HG03097 (cell line): Measurements from ENCODE around the gene IGSF22.

Experiments used
- ATAC-seq: cut with Tn5 transposase; IDR thresholded peaks from one replicate; pipeline ENCODE4 v1.9.1; 2021; ENCODE audit not compliant: unreplicated experiment, low FRiP score

The IGSF22 gene

DNA sequence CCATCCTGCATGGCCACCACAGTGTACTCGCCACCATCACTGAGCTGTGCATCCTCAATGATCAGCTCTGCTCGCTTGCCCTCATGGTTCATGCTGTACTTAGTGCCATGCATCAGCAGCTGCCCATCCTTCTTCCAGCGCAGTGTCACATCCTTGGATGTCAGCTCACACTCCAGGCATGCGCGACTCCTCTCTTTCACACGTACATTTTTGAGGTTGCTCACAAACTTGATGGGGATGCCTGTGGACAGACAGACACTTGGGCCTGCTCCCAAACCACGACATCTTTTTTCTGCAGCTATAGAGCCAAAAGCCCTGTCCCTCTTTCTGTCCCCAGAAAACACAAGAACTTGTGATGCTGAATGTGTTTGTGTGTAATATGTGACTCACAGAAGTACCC lies 10.5 kb downstream of the IGSF22 start:
- ATAC-seq: no peak

DNA sequence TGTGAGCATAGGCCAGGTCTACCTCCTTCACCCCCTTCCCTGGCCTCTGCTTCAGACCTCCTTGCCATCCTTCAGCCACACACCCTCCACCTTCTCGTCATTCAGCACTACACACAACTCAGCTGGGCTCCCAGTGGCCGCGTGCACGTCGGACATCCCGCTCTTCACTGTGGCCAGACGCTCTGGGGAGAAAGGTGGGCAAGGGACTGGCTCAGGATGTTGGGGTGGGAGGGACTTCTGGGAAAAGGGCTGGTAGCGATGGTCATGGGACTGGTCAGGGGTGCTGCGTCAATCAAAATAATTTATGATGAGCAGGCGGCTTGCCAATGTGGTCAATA lies 11.6 kb downstream of the IGSF22 start:
- ATAC-seq: no peak

DNA sequence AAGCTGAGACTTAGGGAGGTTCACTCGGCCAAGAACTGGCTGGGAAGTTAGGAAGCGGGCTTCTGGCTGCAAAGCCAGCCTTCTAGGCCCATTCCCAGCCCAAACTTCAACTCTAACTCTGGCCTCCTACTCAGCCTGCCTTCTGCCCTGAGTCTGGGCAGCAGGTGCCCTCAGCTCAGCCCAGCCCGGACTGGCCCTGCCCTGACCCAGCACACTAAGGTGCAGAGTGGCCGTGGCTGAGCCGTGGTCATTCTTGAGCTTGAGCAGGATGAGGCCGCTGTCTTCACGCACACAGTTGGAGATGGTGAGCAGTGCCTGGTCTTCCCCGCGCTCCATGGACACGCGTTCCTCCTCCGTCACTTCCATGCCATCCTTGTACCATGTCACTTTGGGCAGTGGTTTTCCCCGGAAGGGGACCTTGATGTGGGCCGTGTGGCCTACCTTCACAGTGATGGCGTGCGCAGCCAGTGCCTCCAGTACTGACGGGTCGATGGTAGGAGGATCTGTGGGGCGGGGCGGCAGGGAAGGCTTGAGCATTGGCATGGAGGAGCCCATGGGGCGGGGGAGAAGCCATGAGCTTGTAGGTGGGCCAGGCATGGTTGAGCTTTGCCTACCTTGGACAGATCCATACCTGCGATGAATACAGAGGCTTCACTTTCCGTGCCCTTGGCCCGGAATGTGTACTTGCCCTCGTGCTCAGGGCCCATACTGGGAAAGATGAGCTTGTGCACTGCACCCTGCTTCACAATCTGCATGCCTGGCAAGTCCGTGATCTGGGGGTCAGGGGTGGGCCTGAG lies 12.1 kb downstream of the IGSF22 start:
- ATAC-seq: no peak

DNA sequence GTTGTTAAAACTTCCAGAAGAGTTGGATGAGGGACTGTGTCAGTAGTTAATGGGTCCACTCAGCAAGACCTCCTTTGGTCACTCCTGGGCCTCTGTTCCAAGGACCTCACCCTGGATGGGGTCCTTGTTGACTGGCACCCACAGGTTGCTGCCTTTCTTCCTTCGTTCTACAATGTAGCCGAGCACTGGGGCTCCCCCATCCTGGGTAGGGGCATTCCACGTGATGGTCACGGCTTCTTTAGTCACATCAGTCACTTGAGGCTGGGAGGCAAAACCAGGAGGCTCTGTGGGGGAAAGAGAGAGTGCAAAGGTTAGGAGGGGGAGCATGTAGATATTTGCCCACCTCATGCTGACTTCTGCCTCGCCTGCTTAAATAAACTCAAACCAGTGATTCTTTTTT lies 15.4 kb downstream of the IGSF22 start:
- no peak for ATAC-seq

DNA sequence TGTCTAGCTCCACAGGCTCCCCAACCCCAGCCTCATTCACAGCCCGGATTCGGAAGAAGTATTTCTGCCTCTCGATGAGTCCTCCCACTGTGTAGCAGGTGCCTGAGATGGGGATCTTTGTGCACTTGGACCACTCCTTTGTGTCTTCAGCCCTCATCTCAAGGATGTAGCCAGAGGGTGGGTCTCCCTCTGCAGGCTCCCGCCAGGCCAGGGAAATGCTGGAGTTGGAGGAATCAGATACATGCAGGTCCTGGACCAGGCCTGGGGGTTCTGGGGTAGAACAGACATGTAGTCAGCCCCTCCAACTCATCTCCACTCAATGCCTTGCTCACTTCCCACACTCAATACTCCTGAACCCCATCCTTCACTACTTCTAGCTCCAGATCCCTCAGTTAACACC lies 16.6 kb downstream of the IGSF22 start:
- ATAC-seq: no peak

DNA sequence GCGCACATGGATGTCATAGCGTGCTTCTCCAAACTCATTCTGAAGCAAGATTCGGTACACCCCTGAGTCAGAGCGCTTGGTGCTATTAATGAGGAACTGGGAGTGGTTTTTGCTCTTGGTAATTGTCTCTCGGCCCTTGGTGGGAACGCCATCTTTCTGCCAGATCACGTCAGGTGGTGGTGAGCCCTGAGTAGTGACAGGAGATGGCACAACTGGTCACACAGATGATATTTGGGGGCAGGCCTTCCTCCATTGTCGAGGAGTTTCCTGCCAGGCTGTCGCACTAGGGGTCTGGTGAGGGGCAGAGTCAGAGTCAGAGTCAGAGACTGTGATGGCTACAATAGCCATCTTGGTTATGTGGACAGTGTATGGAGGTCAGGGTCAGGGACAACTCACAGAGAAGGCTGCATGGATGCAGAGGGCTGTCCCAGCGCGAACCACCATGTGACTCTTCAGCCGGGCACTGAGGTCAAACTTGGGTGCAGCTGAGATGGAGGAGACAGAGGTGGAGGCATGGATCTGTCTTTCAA lies 18.1 kb downstream of the IGSF22 start:
- ATAC-seq: no peak

DNA sequence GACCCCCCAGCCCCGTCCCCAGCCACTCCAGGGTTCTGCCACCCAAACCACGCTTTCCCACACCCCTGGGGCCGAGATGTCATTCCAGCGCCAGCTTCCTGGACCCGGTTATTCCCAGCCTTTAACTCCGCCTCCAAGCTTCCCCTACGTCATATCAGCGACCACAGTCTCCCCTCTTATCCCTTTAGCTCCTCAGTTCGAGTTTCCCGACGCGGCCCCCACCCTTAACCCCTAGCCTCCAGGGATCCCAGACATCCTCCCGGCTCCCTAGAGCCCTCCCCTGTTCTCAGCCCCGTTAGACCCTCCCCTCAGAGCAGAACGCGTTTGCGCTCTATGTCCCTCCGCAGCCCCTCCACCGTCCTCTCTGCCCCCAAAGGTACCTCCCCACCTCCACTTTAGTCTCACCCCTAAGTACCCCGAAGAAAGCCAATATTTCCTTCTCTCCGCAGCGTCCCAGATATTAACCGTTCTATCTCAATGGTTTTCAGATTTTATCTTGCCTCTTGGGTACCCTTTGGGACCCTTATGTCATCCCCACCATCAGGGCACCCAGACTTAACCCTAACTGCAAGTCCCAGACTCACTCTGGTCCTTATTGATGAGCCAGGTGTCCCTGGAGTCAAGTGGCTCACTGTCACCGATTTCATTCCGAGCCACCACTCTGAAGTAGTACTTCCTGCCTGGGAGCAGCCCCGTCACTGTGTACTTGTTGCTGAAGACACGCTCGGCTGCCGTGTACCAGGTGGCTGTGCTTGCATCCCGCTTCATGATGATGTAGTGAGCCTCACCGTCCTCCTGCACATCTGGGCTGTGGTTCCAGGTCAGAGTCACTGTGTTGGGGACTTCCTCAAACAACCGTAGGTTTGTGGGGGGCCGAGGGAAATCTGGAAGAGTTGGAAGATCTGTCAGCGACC lies 19.4 kb downstream of the IGSF22 start:
- no peak for ATAC-seq

DNA sequence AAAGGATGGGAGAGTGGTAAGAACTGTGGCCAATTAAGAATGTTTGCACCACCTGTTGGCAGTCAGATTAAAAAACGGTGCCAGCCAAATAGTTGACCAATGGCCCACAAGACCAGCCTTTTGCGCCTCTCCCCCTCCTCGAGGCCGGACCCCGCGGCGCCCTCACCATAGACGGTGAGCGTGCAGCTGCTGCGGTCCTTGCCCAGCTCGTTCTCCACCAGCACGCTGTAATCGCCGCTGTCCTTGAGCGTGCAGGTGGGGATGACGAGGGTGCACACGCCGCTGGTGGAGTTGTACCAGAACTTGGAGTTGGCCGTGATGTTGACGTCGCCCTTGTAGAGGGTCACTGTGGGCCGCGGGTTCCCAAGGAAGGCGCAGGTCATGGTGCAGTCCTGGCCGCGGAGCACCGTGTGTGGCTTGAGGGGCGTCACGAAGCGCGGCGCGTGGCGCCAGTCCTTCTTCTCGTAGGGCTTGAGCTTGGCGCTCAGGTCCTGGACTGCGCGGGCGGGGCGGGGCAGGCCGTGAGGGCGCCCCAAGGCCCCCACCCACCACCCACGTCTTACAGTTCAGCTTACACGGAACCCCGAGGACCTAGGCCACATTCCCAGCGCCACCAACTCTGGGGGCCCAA lies 20.2 kb downstream of the IGSF22 start:
- ATAC-seq: no peak

DNA sequence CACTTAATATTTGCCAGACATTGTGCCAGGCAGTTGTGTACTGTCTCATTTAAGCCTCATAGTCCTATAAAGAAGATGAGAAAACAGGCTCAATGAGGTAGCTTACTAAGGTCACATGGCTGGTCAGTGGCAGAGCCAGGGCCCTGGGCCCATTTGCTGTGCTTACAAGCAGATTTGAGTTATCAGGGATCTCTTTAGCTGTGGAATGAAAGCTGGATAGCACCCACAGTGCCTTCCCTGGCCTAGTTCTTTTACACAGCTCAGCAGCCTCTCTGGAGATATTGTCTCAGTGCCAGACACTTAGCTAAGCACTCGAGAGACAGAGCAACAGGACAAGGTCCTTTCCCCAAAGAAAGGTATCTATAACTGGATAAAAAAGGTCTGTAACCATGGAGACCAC lies 21.3 kb downstream of the IGSF22 start:
- no peak for ATAC-seq

DNA sequence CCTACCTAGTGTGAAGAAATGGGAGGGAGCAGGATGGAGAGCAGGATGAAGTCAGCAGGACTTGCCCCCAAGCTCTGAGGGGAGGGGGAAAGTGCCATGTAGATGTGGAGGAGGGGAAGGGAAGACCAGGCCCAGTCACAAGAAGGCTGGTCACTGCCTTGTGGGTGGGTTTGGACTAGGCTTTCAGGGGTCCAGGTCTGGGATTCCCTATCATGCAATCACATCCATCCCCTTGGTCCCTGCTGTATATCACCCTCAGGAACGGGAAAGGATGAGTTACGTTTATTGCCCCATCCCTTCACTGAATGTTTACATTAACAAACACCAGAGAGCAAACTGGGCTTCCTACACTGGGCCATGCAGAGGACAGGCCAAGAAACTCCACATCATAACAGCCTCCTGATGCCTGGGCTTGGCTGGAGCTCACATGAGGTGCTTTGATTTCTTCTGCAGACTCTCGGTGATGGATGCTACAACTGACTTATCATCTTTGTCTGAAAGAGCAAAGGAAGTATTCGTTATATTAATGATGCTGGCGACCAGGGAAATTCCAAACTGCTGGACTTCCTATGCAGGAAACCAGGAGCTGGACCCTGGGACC lies 21.8 kb downstream of the IGSF22 start:
- no peak for ATAC-seq

DNA sequence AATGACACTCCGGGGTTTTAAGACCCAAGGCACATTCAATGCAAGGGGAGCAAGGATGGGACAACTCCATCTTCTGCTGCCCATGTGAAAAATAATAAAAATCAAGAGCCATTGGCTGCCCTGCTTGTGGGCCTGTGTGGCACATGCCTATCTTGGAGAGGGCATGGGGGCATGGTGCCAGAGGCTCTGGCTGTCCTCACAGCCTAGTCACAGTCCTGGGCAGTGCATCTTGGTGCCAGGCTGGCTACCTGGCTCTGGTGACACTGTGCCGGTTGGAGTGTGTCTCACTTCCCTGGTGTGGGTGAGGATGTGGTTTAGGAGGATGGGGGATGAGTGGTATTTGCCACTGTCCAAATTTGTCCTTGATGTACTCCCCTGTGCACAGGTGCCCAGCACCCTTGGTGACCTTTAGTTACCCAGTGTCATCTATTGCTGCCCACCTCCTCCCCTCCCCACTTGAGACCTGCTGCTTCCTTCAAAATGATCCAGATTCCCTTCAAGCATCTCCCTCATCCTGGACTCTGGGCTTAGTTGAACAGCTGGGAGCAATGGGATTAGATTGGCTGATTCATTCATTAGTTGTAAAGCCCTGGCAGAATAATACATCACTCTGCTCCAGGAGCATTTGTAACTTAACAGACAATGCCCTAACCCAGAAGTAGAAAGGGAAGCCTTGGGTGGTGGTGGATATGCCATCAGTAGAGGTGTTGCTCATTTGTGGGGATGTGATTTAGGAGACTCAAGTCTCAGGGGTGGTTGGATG lies 22.8 kb downstream of the IGSF22 start:
- no peak for ATAC-seq

DNA sequence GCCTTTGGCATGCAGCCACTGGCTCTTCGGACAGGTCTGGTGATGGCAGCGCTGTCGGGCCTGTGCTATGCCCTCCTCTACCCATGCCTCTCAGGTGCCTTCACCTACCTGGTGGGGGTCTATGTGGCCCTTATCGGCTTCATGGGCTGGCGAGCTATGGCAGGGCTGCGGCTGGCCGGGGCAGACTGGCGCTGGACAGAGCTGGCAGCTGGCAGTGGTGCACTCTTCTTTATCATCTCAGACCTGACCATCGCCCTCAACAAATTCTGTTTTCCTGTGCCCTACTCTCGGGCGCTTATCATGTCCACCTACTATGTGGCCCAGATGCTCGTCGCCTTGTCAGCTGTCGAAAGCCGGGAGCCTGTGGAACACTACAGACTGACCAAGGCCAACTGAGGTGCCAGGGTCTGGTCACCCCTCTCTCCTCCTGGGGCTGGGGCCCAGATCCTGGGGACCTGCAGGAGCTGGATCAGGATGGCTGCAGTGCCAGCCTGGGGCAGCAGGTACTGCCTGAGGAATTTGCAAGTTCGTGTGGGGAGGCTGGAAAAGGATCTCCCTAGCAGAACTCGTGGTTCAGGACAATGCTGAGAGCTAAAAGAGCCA lies 24.3 kb downstream of the IGSF22 start:
- ATAC-seq: no peak

DNA sequence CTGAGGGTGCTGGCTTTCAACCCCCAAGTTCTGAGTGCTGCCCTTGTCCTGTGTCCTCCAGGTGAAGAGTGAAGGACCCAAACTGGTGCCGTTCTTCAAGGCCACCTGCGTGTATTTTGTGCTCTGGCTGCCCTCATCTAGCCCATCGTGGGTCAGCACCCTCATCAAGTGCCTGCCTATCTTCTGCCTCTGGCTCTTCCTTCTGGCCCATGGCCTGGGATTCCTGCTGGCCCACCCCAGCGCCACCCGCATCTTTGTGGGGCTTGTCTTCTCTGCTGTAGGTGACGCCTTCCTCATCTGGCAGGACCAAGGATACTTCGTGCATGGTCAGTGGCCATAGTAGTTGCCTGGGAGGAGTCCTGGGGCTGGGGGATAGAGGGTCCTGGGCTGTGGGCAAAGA lies 25.1 kb downstream of the IGSF22 start:
- ATAC-seq: no peak

DNA sequence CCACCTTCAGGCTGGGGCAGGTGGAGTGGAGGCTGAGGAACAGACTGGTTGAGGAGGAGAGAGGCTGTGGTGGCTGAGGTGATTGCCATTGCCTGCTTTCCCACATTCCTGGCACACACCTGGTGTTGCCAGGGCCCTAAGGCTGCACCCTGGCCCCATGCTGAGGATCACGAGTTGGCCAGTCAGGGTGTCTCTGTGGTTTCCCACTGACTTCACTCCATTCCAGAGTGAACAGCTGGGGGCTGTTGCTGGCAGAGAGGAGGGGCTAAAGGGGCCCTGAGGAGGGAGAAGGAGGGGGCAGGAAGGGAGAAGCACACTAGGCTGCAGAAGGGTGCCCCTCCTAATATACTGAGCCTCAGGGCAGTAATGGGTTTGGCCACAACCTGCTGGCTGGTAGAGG lies 25.6 kb downstream of the IGSF22 start:
- ATAC-seq: no peak

DNA sequence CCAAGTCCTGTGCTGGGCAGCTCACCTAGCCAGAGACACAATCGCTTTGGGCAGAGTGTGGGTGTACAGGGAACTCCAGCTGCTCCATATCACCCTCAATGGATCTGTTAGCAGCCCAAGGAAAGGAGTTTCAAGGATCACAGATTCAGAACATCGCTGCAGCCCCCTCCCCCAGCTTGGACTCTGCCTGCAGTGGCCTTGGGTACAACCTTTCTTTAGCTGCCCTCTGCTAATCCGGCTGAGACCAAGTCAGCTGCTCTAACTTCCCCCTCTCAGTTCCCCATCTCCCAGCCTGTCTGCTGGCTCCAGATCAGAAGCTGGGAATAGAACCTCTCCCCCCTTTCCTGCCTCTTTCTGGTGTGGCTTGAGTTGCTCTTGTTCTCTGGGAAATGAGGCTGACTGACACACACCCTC lies 26.1 kb downstream of the IGSF22 start:
- no peak for ATAC-seq

DNA sequence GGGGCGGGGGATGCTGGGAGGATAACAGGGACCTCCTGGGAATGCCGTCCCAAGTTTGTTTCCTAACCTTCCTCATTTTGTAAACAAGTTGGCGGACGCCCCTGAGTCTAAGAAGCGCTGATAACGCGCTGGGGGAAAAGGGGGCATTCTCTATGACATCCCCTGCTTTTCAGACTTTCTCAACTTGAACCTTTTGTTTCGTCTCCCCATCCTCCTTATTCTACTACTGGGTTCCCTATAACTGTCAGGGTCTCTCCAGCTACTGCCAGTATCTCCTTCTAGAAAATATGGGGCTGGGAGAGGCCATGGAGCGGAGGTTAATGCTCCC lies 26.8 kb downstream of the IGSF22 start:
- ATAC-seq: no peak

DNA sequence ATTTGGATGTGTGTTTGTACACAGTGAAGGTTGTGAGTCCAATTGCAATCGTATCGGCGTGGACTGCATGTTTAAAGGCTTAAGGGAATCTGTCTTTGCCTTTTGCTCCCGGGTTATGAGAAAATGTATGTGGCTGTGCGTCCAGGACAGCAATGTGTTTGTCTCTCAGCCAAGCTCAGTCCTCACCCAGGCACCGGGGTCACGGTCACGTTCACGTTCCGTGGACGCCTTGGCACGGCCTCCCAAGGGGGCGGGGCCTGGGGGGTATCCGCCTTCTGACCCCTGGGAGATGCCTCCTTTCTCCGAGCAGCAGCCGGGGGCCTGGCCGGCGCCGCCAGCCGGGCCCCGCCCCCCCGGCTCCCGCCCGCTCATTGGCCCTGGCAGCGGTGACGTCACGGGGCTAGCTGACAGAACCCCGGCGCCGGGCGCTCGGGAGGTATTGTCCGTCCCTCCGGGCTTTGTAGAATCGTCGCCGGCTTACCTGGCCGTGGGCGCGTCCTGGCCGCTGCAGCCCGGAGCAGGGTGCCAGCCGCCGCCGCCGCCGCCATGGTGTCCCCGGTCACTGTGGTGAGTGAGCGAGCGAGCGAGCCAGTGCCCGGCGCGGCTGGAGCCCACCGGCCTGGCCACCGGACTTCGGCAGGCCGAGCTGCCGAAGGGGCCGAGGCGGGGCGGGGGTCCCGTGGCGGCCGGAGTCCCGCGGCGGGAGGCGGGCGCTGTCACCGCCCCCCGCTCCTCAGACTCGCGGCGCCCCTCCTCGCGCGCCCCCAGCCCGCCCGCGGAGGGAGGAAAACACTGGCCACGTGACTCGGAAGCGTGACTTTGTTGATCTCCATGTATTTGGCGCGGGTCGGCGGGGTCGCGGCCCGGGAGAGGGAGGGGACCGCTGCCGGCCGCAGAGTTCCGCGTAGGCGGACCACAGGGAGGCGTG lies 27.4 kb downstream of the IGSF22 start, which contains the start of gene TMEM86A:
TMEM86A (plus strand) TSS at position 439 of the 928 bp plus-strand sequence; CDS start at position 547, 108 bp downstream.
- ATAC-seq: peak; percentile 74

DNA sequence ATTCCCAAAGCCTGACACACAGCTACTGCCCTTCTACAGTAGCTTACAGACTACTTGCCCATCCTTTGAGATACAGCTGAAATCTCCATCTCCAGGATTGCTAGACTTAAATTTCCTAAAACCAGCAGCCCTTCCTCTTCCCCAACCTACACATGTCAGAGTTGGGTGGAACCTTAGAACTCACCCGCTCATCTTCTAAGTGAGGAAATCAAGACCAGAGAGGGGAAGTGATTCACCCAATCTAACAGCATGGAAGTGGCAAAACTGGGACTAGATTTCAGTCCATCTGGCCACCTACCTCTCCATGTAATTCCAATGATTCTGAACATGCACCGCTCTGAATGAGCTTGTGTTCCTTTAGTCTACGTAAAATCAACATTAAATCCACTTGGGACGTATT lies 28.4 kb downstream of the IGSF22 start:
- no peak for ATAC-seq
